HG03432 (cell line): Measurements from ENCODE around the gene COL25A1.
"Not testable (repeated sequence)": the region's sequence is repeated elsewhere in the genome, so short reads cannot be mapped to it uniquely, and the experiment has no call there.

Experiments
- ATAC-seq: cut with Tn5 transposase; IDR thresholded peaks from one replicate; pipeline ENCODE4 v1.9.1; 2021; ENCODE audit warnings: mild to moderate bottlenecking, moderate library complexity; ENCODE audit not compliant: unreplicated experiment

The COL25A1 gene

DNA sequence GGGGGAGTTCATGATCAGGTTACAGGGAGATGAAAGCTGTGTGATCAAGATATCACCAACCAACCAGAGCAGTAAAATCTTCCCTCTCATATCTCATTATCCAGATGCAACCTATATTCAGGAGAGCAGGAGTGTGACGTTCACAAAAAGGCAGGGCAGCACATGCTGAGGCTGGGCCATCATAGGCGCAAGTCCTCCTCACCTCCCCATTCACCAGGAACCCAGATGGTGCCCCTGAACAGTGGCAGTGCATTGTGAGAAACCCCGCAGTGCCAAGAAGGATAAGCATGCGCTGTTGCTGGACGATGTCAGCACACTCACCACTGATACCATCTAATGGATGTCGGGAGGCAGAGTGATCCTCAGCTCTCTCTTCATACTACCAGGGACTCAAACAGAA, 170.9 kb downstream of the COL25A1 start:
- no peak for ATAC-seq

DNA sequence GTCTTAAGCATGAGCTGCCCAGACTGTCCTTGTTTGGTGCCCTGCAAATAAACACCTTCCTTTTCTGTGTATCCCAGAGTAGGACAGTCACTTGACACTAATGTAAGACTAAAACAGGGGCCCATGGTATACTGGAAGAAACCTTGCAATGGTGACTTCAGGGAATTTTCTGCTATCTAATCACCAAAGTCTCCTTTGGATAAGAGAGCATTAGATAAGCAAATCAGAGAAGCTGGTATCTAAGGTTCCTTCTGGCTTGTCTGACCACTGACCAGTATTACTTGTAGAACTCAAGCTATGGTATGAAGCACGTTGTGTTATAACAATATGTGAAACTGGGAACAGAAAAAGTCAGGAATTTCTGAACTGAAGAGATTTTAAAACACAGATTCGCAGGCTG, 173.9 kb downstream of the COL25A1 start:
- no peak for ATAC-seq

DNA sequence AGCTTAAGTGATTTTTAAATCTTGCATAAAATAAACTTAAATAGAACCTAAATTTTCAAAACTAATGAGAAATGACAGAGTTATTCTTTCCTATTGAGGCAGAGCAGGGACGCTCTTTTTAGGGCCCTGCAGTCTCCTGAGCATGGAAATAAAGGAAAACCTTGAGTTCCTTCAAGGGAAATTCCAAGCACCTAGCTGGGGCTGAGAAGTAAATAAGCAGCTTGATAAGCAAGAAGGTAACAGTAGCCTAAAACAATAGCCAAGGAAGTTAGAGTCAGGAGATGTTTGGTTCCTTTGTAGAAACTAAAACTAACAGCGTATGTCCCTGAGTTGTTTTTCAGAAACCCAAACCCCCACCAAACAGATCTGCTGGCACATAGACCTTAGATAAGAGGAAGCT, 174.6 kb downstream of the COL25A1 start:
- no peak for ATAC-seq

DNA sequence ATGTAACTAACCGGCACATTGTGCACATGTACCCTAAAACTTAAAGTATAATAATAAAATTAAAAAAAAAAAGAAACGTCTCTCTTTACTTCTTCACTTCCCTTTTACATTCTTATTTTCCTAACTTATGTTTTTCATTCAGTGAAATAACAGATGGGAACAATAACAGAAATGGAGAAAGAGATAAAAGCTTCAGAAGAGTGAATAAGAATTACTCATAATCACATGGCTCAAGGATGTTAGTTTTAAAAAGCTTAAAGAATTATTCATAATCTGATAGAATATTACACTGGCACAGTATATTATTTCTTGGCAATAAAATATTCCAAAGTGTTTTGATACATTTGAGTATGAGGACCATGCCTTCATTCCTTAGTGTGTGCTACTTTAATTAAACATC, 175.6 kb downstream of the COL25A1 start:
- no peak for ATAC-seq

DNA sequence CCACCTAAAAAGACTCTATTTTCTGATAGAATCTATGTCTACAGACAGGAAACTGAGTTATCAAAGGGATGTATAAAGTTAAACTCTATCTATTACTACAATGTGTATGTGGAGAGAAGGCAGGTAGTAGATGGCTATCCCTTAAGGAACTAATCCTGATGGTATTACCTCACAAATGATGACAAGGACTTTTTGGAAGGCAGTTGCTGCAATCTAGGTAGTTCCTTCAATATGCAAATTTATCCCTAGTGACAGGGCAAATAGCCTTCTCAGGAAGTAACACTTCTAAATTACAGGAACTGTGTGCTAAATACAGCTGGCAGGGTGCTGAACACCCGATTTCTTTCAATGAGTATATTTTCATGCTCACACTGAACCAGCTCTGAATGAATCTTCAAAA, 177.4 kb downstream of the COL25A1 start:
- ATAC-seq: no peak

DNA sequence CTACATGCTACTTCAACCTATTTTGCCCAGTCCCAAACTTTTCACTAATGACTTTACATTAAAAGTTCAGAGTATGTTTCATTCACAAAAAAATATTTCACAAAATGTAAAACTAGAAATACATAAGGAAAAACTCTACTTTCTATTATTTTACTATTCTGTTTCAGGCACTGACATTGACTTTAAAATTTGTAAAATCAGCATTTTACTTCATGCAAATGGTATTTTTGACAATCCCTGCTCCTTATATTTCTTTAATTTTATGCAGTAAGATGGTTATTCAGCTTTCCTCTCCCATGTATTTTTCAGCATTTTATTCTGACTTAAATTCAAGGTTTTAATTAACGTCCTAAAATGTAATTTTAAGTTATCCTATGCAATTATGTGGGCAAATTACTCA, 178.5 kb downstream of the COL25A1 start:
- no peak for ATAC-seq

DNA sequence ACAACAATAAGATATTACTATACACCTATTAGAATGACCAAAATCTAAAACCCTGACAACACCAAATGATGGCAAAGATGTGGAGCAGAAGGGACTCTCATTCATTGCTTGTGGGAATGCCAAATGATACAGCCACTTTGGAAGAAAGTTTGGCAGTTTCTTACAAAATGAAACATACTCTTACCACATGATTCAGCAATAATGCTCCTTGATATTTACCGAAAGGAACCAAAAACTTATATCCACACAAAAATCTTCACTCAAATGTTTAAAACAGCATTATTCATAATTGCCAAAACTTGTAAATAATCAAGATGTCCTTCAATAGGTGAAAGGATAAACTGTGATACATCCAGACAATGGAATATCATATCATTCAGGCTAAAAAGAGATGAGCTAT, 180.9 kb downstream of the COL25A1 start:
- no peak for ATAC-seq

DNA sequence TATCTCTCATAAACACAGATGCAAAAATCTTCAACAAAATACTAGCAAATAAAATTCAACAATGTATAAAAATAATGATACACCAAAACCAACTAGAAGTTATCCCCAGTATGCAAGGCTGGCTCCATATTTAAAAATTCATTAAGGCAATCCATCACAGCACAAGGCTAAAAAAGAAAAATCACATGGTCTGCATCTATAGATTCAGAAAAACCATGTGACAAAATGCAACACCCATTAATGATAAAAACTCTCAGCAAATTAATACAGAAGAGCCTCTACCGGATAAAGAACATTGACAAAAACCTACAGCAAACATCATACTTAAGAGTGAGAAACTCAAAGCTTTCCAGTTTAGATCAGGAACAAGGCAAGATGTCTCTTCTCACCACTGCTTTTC, 182.6 kb downstream of the COL25A1 start:
- ATAC-seq: no peak

DNA sequence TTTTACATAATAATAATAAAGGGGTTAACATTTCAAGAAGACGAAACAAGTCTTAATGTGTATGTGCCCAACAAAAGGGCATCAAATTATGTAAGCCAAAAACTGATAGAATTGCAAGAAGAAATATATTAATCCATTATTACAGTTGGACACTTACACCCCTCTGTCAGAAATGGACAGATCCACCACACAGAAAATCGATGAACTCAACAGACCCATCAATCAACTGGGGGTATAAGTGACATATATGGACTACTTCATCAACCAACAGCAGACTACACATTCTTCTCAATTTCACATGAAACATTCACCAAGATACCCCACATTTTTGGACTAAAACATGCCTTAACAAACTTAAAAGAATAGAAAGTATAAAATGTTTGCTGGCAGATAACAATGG, 183.8 kb downstream of the COL25A1 start:
- no peak for ATAC-seq

DNA sequence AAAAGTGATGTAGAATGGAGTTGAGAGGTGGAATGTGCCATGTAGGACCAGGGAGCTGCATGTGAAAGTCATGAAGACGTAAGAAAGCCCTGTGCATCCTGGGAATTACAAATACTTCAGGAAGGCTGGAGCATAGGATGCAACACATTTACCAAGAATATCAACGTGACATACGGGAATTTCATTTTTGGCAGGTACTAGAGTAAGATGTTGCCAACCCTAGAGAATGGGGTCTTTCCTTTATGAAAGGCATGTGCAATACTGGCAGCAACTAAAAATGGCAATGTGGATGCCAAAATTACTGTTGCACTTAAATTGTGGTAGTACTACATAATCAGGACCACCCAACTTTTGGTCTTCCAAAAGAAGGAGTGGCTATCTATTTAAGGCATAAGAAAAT, 188.0 kb downstream of the COL25A1 start:
- ATAC-seq: no peak

DNA sequence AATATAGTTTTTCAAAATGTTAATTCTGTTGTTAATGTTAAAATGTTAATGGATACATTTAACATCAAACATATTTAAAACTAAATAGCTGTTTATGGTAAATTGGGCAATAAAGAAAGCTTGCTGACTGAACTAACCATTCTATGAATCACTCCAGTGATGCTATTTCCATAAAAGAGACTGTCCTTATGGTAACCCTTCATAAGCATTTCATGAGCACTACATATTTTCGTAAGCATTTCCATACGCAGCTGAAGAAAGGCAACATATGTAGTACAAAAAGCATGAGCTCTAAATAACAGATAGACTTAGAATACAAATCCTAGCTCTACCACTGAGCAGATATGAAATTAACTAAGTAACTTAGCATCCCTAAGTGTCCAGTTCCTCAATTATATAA, 188.9 kb downstream of the COL25A1 start:
- no peak for ATAC-seq

DNA sequence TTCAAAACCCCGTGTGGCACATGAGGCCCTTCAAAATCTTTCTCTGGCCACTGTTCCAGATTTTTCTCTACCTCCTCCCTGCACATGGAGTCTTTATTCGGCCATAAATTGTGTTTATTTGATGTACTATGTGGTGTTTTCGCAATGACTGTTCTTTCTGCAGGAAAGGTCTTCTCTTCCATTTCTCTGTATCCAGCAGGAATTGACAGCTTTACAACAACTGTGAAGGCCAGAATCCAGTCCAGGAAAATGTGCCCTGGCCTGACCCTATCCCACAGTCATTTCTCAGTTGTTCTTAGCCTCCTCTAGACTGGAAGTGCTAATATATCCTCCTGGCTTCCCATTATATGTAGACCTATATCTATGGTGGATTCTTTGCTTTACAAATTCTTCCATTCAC, 191.4 kb downstream of the COL25A1 start:
- ATAC-seq: no peak

DNA sequence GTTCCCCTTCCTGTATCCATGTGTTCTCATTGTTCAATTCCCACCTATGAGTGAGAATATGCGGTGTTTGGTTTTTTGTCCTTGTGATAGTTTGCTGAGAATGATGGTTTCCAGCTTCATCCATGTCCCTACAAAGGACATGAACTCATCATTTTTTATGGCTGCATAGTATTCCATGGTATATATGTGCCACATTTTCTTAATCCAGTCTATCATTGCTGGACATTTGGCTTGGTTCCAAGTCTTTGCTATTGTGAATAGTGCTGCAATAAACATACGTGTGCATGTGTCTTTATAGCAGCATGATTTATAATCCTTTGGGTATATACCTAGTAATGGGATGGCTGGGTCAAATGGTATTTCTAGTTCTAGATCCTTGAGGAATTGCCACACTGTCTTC, 194.2 kb downstream of the COL25A1 start:
- not testable (repeated sequence) for ATAC-seq

DNA sequence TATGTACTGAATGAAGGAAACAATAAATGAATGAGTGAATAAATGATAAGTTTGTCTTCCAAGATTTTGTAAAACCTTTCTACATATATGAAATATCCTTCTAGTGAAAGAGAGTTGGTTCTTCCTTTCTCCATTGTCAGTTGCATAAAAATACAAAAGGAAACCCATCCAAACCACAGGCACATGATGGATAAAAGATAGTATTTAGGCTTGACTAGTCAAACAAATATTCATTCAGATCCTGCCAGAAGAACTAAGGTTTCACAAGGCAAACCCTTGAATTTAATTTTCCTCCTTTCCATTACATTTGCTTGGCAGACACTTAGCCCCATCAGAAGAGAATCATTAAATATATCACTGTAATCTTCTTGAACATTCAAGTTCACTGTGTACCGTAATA, 208.4 kb downstream of the COL25A1 start:
- no peak for ATAC-seq

DNA sequence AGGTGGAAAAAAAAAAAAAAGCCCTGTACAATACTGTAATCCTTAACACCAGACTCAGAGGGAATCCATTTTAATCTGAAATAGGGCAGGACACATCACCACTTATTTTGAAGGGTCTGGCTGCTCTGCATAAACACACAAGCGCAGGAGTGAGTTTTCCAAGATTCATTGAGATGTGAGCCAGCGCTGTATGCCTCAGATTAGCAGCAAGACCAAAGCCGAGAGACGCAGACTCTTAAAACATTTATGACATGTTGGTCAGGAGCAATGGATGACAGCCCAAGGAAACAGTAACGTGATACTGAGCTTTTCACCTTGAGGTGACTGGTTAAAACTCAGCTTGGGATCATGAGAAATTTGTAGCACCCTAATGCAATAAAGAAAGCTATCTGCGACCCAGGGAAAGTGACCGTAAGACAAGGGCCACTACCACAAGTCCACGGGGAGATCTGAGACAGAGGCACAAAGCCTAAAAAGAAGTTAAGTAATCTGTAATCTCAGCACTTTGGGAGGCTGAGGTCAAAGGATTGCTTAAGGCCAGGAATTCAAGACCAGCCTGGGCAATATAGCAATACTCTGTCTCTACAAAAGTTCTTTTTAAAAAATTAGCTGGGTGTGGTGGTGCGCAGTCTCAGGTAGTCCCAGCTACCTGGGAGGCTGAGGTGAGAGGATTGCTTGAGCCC, 210.6 kb downstream of the COL25A1 start:
- no peak for ATAC-seq

DNA sequence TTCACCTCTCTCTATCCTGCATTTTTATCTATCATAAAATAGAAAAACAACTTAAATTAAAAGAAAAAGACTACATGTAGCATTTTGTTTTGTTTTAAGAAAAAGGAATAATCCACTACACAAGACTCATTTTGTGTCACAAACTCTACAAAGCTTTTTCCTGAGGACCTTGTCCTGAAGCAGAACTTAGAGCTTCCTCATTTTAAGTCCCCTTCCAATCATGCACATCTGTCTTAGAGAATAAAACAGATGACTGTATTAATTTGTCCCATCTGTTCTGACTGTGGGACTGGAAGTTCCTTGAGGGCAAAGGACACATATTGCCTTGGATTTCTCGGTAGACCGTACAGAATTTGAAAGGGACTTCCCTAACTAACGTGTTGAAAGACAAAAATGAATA, 218.5 kb downstream of the COL25A1 start:
- no peak for ATAC-seq

DNA sequence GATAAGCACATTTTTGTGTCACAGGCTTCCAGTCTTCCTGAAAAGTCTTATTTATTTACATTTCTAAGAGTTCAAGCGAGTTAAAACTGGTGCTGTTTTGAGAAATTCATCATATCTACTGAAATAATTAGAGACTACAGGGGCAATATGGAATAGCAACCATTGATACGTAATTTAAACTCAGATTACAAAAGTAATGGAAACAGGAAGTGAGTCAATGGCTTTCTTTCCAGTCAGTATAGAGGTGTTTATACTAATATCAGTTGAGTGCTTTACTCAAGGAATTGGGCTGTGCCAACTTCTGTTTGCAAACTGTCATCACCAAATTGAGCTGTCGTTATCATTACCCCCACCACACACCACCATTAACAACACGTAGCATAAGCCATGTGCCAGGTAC, 222.7 kb downstream of the COL25A1 start:
- no peak for ATAC-seq

DNA sequence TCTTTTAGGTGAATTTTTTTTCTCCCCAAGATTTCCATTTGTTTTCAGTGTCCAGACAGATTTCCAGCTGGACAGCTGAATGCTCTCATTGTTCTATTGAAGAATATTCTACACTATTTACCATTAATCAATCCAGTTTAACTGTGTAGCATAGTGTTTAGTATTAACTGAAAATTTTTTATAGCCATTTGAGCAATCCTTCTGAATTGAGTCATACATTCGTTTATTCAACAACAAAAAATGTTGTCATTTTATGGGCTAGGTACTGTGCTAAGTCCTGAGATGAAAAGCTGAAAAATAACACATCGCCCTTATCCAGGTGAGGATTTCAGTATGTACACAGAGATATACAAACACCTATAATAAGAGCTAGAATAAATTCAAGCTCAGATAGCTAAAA, 223.3 kb downstream of the COL25A1 start:
- ATAC-seq: no peak

DNA sequence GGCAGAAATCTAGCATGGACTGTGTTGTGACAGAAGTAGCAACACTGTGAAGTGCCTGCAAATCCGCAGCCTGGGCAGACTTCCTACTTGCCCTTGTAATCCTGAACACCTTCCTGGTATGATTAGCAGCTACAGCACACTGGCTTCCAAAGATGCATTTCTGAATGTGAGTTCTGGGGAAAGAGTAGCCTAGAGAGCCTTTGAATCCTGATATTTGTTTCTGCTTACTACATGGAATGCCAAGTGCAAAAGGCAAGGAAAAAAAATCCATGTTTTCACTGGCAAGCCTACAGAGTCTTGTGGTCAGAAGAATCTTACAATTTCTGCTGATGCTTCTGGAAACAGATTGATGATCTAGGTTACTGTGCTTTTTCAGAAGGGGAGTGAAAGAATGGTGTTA, 223.7 kb downstream of the COL25A1 start:
- ATAC-seq: no peak

DNA sequence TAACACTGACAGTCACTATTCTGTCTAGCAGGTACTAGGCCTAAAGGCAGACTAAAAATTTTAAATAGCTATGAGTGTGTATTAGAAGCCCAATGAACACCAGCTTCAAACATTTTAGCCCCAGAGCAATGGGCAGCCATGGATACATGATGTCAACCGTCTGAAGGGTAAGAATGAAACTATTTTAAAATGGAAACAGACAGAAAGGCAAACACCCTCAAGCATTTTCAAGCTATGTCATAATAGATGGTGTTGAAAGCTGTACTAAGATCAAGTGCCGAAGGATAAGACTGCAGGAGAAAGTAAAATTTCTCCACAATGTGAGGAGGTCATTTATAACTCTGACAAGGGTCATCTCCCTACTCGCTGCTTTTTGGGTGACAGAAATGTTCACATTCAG, 225.0 kb downstream of the COL25A1 start:
- no peak for ATAC-seq

DNA sequence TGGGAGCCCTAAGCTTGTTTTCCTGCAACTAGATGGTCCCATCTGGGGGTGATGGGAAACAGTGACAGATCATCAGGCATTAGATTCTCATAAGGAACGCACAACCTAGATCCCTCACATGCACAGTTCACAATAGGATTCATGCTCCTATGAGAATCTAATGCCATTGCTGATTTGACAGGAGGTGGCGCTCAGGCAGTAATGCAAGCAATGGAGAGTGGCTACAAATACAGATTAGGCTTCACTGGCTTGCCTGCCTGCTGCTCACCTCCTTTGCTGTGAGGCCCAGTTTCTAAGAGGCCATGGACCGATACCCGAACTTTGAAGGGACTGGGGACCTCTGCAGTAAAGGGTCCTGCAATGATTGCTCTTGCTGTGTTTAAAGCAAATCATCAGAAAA, 225.7 kb downstream of the COL25A1 start:
- not testable (repeated sequence) for ATAC-seq

DNA sequence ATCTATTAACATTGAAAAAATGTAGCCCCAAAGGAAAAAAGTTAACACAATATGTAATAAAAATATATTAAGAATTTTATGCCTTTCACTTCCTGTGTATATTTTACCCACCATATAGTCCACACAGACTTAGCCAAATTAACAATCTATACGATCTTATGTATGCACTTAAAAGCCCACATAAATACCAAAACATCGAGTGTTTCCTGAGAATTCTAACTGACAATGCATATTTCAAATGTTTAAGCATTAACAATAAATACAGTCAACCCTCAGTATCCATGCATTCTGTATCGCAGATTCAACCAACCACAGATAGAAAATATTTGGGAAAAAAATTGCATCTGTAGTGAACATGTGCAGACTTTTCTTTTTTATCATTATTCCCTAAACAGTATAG, 226.8 kb downstream of the COL25A1 start:
- ATAC-seq: no peak

DNA sequence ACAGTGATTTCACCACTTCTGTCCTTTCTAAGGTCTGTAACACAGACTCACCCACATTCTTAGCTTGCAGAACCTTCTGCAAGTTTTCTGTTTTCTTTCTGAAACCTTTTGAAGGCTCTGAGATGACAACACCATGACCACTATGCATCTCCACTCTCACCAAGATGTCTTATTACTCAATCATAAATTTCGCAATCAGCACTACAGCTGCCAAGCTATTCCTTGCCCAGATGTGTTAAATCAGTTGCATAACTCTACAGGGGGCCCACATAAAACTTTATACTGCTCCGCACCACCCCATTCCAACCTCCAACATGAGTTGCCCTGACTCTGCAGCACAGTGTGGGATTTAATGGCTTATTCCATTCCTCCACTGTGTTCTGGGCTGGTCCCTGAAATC, 229.9 kb downstream of the COL25A1 start:
- no peak for ATAC-seq
